A549 (cell line): ENCODE results near the gene FAM78B. TPM values are rescaled to one million over a fixed set of nuclear protein-coding genes. Genes with fewer than 3 reads are reported as not detected.
A peak's percentile ranks its signal among the peaks of the same experiment; 100 is the strongest.

Experiments
- ATAC-seq, 2 experiments: fragments of 200-7000 bp in 1 of 2; fragments of >200 bp in 1 of 2; cut with Nextera tagmentation in 1 of 2; cut with Tn5 transposase in 1 of 2; 3 replicates each; pipeline versions ENCODE4 v1.8.0 to v1.9.1; 2018 to 2020; ENCODE audit warnings: mild to moderate bottlenecking in 1 of 2, moderate library complexity in 1 of 2
- CTCF ChIA-PET: fragments of 300-600 bp; sonication (Branson Sonifier 250); formaldehyde crosslinking; extraction: SDS; loops from one replicate; lab custom pipeline; 2021; ENCODE audit warnings: antibody characterized with exemption, inconsistent platforms; lab: Yijun Ruan, JAX
- POLR2A ChIA-PET: fragments of 350-600 bp; formaldehyde crosslinking; extraction: SDS; loops from one replicate; lab custom pipeline; 2021; ENCODE audit warnings: antibody characterized with exemption, inconsistent platforms; lab: Yijun Ruan, JAX
- DNase-seq, 2 experiments: peaks; one replicate each; pipeline versions ENCODE4 v3.0.0 to v3.0.0-alpha.2; 2011 to 2016; ENCODE audit warnings: low read depth in 1 of 2, low spot score in 1 of 2
- FAIRE-seq: peaks from 2 replicates; lab custom pipeline; 2011; peaks lifted over from hg19 to GRCh38; lab: Jason Lieb, UNC
- H3K27ac ChIP-seq, 2 experiments: fragments of >200 bp; sonication (Bioruptor Twin); formaldehyde crosslinking; 3 replicates each; pipeline ENCODE4 v1.5.1; 2016 to 2017
- H3K4me1 ChIP-seq: fragments of >200 bp; sonication (Bioruptor Twin); formaldehyde crosslinking; 3 replicates; pipeline ENCODE4 v1.6.1; 2016
- H3K4me2 ChIP-seq: fragments of >200 bp; sonication (Bioruptor Twin); formaldehyde crosslinking; 3 replicates; pipeline ENCODE4 v1.6.1; 2016
- H3K4me3 ChIP-seq: fragments of >200 bp; sonication (Bioruptor Twin); formaldehyde crosslinking; 3 replicates; pipeline ENCODE4 v1.5.1; 2016
- H3K9me3 ChIP-seq: fragments of >200 bp; sonication (Bioruptor Twin); formaldehyde crosslinking; 3 replicates; pipeline ENCODE4 v1.6.1; 2016
- BHLHE40 ChIP-seq: IDR thresholded peaks from 2 replicates; pipeline ENCODE4 v1.6.1; 2012; ENCODE audit warnings: low read depth, low read length, inconsistent platforms
- CBX2 ChIP-seq: fragments of 200-600 bp; sonication (generic); IDR thresholded peaks from 2 replicates; pipeline ENCODE4 v1.6.1; 2016; ENCODE audit warnings: low read depth, mild to moderate bottlenecking, borderline replicate concordance
- CBX8 ChIP-seq: fragments of 200-600 bp; sonication (generic); IDR thresholded peaks from 2 replicates; pipeline ENCODE4 v1.6.1; 2016
- CEBPB ChIP-seq, 2 experiments: fragments of >200 bp in 1 of 2; sonication (Bioruptor Twin) in 1 of 2; formaldehyde crosslinking in 1 of 2; IDR thresholded peaks; 2 replicates each; pipeline ENCODE4 v1.6.1; 2012 to 2016
- EHF ChIP-seq: fragments of 250-450 bp; sonication (Bioruptor Pico); IDR thresholded peaks from 2 replicates; pipeline ENCODE4 v1.5.0; 2020; ENCODE audit warnings: mild to moderate bottlenecking
- FOSB ChIP-seq: fragments of 250-450 bp; sonication (Bioruptor Pico); IDR thresholded peaks from 2 replicates; pipeline ENCODE4 v1.5.0; 2020; ENCODE audit warnings: mild to moderate bottlenecking, moderate library complexity
- HDAC2 ChIP-seq: fragments of 200-600 bp; sonication (generic); IDR thresholded peaks from 2 replicates; pipeline ENCODE4 v1.6.1; 2016
- HEYL ChIP-seq: fragments of 250-450 bp; sonication (Bioruptor Pico); IDR thresholded peaks from 2 replicates; pipeline ENCODE4 v1.8.0; 2021; ENCODE audit warnings: mild to moderate bottlenecking, moderate library complexity
- HOXB13 ChIP-seq: fragments of 250-450 bp; sonication (Bioruptor Pico); IDR thresholded peaks from 2 replicates; pipeline ENCODE4 v1.5.0; 2020; ENCODE audit warnings: low read depth, mild to moderate bottlenecking, moderate library complexity
- KDM1A ChIP-seq: fragments of 200-600 bp; sonication (generic); IDR thresholded peaks from 2 replicates; pipeline ENCODE4 v1.6.1; 2016; ENCODE audit warnings: low read depth, mild to moderate bottlenecking
- KDM5A ChIP-seq: fragments of 200-600 bp; sonication (generic); IDR thresholded peaks from 2 replicates; pipeline ENCODE4 v1.6.1; 2016; ENCODE audit warnings: antibody characterized with exemption, mild to moderate bottlenecking
- MAFK ChIP-seq: fragments of 450-650 bp; IDR thresholded peaks from 2 replicates; pipeline ENCODE4 v1.6.1; 2014; ENCODE audit not compliant: partially characterized antibody
- NPAS2 ChIP-seq: fragments of 250-450 bp; sonication (Bioruptor Pico); IDR thresholded peaks from 2 replicates; pipeline ENCODE4 v1.8.0; 2022; ENCODE audit warnings: mild to moderate bottlenecking, moderate library complexity, borderline replicate concordance
- POLR2A ChIP-seq: IDR thresholded peaks from 2 replicates; pipeline ENCODE4 v1.6.1; 2012; ENCODE audit warnings: mild to moderate bottlenecking, low read length
- POLR2AphosphoS2 ChIP-seq: conservative IDR thresholded peaks from 2 replicates; pipeline ENCODE4 v1.6.1; 2012; ENCODE audit warnings: low read length, improper control_type of control experiment, inconsistent platforms
- RAD21 ChIP-seq, 2 experiments: fragments of >200 bp in 1 of 2; sonication (Bioruptor Twin) in 1 of 2; formaldehyde crosslinking in 1 of 2; IDR thresholded peaks in 1 of 2; conservative IDR thresholded peaks in 1 of 2; 2 replicates in 1 of 2; 3 replicates in 1 of 2; pipeline ENCODE4 v1.6.1; 2012 to 2018; ENCODE audit warnings: inconsistent platforms in 1 of 2
- RCOR1 ChIP-seq: fragments of 150-350 bp; IDR thresholded peaks from 2 replicates; pipeline ENCODE4 v1.6.1; 2014; ENCODE audit warnings: antibody characterized with exemption, low read length, low read depth
- RFX5 ChIP-seq: fragments of 450-650 bp; IDR thresholded peaks from 2 replicates; pipeline ENCODE4 v1.7.1; 2014; ENCODE audit warnings: antibody characterized with exemption, mild to moderate bottlenecking, moderate library complexity
- SREBF2 ChIP-seq: fragments of 450-650 bp; IDR thresholded peaks from 2 replicates; pipeline ENCODE4 v1.6.1; 2014; ENCODE audit warnings: mild to moderate bottlenecking, moderate library complexity
- ZFP36 ChIP-seq: fragments of 450-650 bp; IDR thresholded peaks from 2 replicates; pipeline ENCODE4 v1.6.1; 2014; ENCODE audit warnings: borderline replicate concordance; ENCODE audit not compliant: partially characterized antibody
- ZNF302 ChIP-seq: fragments of 250-450 bp; sonication (Bioruptor Pico); IDR thresholded peaks from 2 replicates; pipeline ENCODE4 v1.9.0; 2021; ENCODE audit warnings: inconsistent platforms, mild to moderate bottlenecking, moderate library complexity
- ZSCAN20 ChIP-seq: fragments of 250-450 bp; sonication (Bioruptor Pico); IDR thresholded peaks from 2 replicates; pipeline ENCODE4 v1.8.0; 2022; ENCODE audit warnings: mild to moderate bottlenecking, moderate library complexity
- WGBS: methylation state at CpG from one replicate; pipeline ENCODE4 v1.1.6; 2017; ENCODE audit errors: missing lambda C conversion rate; 5-methylcytosine and 5-hydroxymethylcytosine counted together
- polyA plus RNA-seq, 4 experiments: library from polyadenylated mRNA; depleted of rRNA in 3 of 4; stranded (reverse); fragments of >200 nt; fragmentation: RNase III in 1 of 4; extraction: RNeasy Plus Mini Kit Qiagen cat#74134 plus additional on column Dnase treatment in 1 of 4; gene quantifications; 2 replicates in 3 of 4; 3 replicates in 1 of 4; pipeline ENCODE4 v1.2.3, GENCODE V29; 2011 to 2017
- TF ChIP-seq, protein P1 (sequence below): fragments of 250-450 bp; sonication (Bioruptor Pico); IDR thresholded peaks from 2 replicates; pipeline ENCODE4 v1.5.0; 2020; ENCODE audit warnings: low read depth, mild to moderate bottlenecking, moderate library complexity
- TF ChIP-seq, protein P2 (sequence below): fragments of 200-600 bp; sonication (generic); IDR thresholded peaks from 2 replicates; pipeline ENCODE4 v1.6.1; 2016; ENCODE audit warnings: antibody characterized with exemption, mild to moderate bottlenecking, moderate library complexity

Gene FAM78B
- polyA plus RNA-seq, 2 of the 4 experiments (the other 2 are of a cell fraction) = 0.13 to 0.34 TPM

DNA sequence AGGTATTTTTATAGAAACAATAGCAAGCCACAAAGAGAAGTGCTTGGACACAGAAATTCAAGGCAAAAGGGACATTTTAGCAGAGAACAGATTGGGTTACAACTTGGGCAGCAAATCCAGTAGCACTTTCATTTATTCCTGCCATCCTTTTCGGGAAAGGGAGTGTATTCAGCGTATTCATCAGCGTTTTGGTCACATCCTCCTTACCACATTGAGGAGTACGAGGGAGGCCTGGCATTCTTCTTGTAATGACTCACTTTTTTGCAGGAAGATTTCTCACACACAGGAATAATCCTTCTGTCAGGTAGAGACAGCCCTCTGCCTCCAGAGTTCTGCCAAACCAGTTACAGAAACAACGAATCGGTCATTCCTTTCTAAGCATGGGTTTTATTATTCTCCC is 18.1 kb upstream of the FAM78B start:
- no peak overlapping the region for H3K4me2 ChIP-seq
- TF ChIP-seq RFX5 (no peak), ZFP36 (no peak), ZNF302 (CRISPR knock-in tag) (no peak), HOXB13 (no peak), KDM1A (no peak), FOSB (CRISPR knock-in tag) (no peak), EHF (CRISPR knock-in tag) (no peak), POLR2AphosphoS2 (no peak), CBX8 (no peak), RCOR1 (no peak), CBX2 (no peak), HDAC2 (no peak)
- TF ChIP-seq, protein P1, sequence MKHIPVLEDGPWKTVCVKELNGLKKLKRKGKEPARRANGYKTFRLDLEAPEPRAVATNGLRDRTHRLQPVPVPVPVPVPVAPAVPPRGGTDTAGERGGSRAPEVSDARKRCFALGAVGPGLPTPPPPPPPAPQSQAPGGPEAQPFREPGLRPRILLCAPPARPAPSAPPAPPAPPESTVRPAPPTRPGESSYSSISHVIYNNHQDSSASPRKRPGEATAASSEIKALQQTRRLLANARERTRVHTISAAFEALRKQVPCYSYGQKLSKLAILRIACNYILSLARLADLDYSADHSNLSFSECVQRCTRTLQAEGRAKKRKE (CRISPR knock-in tag) = no peak
- CTCF ChIA-PET = no interaction called here
- WGBS = 4% methylated on average over 6 of the region's 6 CpGs
- FAIRE-seq = no peak
- no peak for ATAC-seq
- no peaks in the 10 kb centered on the region for H3K9me3 ChIP-seq
- H3K27ac ChIP-seq = no peak overlapping the region
- POLR2A ChIA-PET = no interaction called here
- no peaks in the 10 kb centered on the region for H3K4me1 ChIP-seq
- no peak overlapping the region for H3K4me3 ChIP-seq
- no peak for DNase-seq

DNA sequence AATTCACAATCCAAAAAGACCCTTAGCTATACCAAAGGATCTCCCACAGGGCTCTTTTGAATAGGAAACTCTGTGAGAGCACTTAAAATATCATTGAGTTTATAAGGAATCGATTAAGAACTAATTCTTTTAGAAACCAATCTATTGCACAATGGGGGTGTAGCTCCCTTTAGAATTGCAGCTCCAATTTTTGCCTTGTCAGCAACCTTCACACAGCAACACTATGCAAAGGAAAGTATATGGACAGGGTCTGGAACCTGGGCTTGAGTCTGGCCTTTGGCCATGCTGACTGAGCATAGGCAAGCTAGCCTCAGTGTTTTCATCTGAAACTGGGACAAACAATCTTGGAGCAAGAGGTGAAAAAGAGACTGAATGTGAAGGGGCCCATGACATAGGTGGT is 17.2 kb upstream of the FAM78B start:
- DNase-seq = no peak
- no peak for FAIRE-seq
- Histone ChIP-seq H3K4me3 (no peak overlapping the region), H3K4me2 (no peak overlapping the region), H3K9me3 (no peaks in the 10 kb centered on the region), H3K4me1 (no peaks in the 10 kb centered on the region), H3K27ac (no peak overlapping the region)
- ATAC-seq = no peak
- 0% methylated on average over 1 of the region's 1 CpG for whole genome bisulfite sequencing
- TF ChIP-seq CEBPB (IDR thresholded peaks at IDR 0.05) (no peak), SREBF2 (no peak), KDM5A (no peak), MAFK (peak; percentile 90), ZSCAN20 (CRISPR knock-in tag) (no peak), BHLHE40 (no peak)
- ChIA-PET POLR2A (no interaction called here), CTCF (interaction anchor here (1.7 kb wide), 1 partner anchor 20 kb away, joined by 4 read pairs; no protein-coding TSS in a partner anchor)

DNA sequence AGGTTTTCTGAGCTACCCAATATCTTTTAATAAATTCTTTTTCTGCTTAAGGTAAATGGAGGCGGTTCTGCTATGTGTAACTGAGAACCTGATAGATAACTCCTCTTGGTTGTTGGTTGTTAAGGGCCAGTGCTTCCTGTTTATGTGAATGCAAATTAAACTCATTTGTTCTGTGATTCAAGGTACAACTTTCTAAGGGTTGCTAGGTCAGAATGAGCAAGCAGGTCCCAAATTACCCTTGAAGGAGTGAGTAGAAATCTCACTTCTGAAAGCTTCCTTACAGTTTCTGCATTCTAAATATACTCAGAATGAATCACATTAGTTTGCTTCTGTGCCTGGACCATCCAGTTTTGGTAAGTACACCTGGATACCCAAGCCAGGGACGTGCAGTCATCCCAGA is 15.5 kb upstream of the FAM78B start:
- no peak overlapping the region for H3K4me3 ChIP-seq
- POLR2A ChIA-PET = no interaction called here
- WGBS = 0% methylated on average over 2 of the region's 2 CpGs
- no peak overlapping the region for H3K27ac ChIP-seq
- H3K4me2 ChIP-seq = no peak overlapping the region
- H3K9me3 ChIP-seq = no peaks in the 10 kb centered on the region
- DNase-seq (no peak), ATAC-seq (no peak), FAIRE-seq (no peak)
- no peak for TF ChIP-seq KDM5A
- no peak for TF ChIP-seq NPAS2 (CRISPR knock-in tag)
- TF ChIP-seq POLR2A = no peak
- no peak for TF ChIP-seq HEYL (CRISPR knock-in tag)
- no peak for TF ChIP-seq RAD21 (conservative IDR thresholded peaks at IDR 0.05 in 1 of 2, IDR thresholded peaks at IDR 0.05 in 1 of 2)
- TF ChIP-seq, protein P2, sequence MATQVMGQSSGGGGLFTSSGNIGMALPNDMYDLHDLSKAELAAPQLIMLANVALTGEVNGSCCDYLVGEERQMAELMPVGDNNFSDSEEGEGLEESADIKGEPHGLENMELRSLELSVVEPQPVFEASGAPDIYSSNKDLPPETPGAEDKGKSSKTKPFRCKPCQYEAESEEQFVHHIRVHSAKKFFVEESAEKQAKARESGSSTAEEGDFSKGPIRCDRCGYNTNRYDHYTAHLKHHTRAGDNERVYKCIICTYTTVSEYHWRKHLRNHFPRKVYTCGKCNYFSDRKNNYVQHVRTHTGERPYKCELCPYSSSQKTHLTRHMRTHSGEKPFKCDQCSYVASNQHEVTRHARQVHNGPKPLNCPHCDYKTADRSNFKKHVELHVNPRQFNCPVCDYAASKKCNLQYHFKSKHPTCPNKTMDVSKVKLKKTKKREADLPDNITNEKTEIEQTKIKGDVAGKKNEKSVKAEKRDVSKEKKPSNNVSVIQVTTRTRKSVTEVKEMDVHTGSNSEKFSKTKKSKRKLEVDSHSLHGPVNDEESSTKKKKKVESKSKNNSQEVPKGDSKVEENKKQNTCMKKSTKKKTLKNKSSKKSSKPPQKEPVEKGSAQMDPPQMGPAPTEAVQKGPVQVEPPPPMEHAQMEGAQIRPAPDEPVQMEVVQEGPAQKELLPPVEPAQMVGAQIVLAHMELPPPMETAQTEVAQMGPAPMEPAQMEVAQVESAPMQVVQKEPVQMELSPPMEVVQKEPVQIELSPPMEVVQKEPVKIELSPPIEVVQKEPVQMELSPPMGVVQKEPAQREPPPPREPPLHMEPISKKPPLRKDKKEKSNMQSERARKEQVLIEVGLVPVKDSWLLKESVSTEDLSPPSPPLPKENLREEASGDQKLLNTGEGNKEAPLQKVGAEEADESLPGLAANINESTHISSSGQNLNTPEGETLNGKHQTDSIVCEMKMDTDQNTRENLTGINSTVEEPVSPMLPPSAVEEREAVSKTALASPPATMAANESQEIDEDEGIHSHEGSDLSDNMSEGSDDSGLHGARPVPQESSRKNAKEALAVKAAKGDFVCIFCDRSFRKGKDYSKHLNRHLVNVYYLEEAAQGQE = no peak
- CTCF ChIA-PET = no interaction called here
- no peaks in the 10 kb centered on the region for H3K4me1 ChIP-seq
